ENCODE results near the gene DENR.
"Not testable (repeated sequence)": the region's sequence is repeated elsewhere in the genome, so short reads cannot be mapped to it uniquely, and the experiment has no call there.

DENR gene

GRCh38 chr12:122793685-122794106 is 41.1 kb downstream of the DENR start:
- no peak overlapping the region for H3K4me3 ChIP-seq (ENCODE audit: low read depth, low read length)
- TF ChIP-seq, protein P1, sequence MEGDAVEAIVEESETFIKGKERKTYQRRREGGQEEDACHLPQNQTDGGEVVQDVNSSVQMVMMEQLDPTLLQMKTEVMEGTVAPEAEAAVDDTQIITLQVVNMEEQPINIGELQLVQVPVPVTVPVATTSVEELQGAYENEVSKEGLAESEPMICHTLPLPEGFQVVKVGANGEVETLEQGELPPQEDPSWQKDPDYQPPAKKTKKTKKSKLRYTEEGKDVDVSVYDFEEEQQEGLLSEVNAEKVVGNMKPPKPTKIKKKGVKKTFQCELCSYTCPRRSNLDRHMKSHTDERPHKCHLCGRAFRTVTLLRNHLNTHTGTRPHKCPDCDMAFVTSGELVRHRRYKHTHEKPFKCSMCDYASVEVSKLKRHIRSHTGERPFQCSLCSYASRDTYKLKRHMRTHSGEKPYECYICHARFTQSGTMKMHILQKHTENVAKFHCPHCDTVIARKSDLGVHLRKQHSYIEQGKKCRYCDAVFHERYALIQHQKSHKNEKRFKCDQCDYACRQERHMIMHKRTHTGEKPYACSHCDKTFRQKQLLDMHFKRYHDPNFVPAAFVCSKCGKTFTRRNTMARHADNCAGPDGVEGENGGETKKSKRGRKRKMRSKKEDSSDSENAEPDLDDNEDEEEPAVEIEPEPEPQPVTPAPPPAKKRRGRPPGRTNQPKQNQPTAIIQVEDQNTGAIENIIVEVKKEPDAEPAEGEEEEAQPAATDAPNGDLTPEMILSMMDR (IDR thresholded peaks at IDR 0.05; ENCODE audit: low read depth, low read length): peak; percentile 29; the same call in 1 of the 2 replicates

DNA sequence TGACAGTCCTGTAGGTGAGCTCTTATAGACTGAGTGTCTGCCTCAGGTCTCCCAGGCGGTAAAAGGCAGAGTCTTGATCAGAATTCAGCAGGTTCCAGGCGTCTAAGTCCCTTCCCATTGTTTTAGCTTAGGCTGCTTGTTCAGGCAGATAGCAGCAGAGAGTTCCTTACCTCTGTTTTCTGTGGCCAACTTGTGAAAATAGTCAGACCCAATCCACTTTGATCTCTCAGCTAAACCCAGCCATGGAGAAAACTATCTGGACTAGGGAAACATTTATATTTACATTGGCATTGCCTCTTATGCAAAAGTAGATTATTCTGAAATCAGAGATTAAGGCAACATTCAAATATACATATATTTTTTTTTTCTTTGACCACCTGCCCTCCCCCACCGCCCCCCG is 43.2 kb downstream of the DENR start:
- H3K4me3 ChIP-seq (ENCODE audit: low read depth, low read length): no peak overlapping the region

DNA sequence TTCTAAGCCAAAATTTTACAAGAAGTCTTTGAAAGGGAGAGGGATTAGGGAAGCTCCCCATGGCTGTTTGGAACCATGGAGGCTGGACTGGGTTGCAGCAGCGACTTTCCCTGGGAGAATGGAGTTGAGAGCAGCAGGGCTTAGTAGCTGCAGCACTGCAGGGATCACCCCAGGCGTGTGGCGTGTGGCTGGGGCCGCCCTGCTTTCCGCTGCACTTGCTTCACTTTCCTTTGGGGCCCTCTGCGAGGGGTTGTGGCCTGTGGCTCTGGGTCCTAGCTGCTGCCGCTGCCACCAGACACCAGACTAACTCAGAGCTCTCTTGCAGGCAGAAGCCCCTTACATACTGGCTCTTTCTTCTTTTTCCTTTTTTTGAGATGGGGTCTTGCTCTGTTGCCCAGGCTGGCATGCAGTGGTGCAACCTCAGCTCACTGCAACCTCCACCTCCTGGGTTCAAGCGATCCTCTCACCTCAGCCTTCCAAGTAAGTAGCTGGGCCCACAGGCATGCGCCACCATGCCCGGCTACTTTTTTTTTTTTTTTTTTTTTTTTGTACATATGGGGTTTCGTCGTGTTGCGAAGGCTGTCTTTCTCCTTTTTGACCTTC is 47.1 kb downstream of the DENR start:
- TF ChIP-seq, protein P1 (IDR thresholded peaks at IDR 0.05; ENCODE audit: low read depth, low read length): no peak

More for the DNA sequence above, 43.2 kb downstream of the DENR start:
- TF ChIP-seq, protein P1 (IDR thresholded peaks at IDR 0.05; ENCODE audit: low read depth, low read length): no peak

GRCh38 chr12:122803937-122804336 is 51.3 kb downstream of the DENR start:
- no peak overlapping the region for H3K4me3 ChIP-seq (ENCODE audit: low read depth, low read length)
- TF ChIP-seq, protein P1 (IDR thresholded peaks at IDR 0.05; ENCODE audit: low read depth, low read length): no peak

More for the DNA sequence above, 47.1 kb downstream of the DENR start:
- no peak overlapping the region for H3K4me3 ChIP-seq (ENCODE audit: low read depth, low read length)

- H3K4me3 ChIP-seq (ENCODE audit: low read depth, low read length): not testable (repeated sequence)
Measured at GRCh38 chr12:122804957-122805356, 52.3 kb downstream of the DENR start.

GRCh38 chr12:122807651-122808050 is 55.0 kb downstream of the DENR start:
- TF ChIP-seq, protein P1 (IDR thresholded peaks at IDR 0.05; ENCODE audit: low read depth, low read length): no peak
- H3K4me3 ChIP-seq (ENCODE audit: low read depth, low read length): no peak overlapping the region

DNA sequence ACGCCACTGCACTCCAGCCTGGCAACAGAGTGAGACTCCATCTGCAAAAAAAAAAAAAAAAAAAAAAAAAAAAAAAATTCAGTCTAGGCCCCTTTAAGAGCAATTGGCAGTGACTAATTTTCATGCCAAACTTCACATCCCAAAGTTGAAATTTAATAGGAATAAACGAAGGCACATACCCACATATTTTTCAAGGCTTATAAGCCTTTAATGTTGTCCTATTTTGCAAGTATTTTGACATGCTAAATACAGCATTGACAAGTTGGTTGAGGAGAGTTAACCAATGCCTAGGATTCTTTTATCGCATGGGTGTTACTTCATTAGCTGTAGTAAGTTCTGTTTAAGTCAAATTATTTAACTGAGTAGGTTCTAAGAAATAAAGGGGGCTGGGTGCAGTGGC is 59.2 kb downstream of the DENR start:
- no peak overlapping the region for H3K4me3 ChIP-seq (ENCODE audit: low read depth, low read length)
- TF ChIP-seq, protein P1 (IDR thresholded peaks at IDR 0.05; ENCODE audit: low read depth, low read length): no peak

- TF ChIP-seq, protein P1 (IDR thresholded peaks at IDR 0.05; ENCODE audit: low read depth, low read length): no peak
- H3K4me3 ChIP-seq (ENCODE audit: low read depth, low read length): no peak overlapping the region
Measured at GRCh38 chr12:122813310-122813713, 60.7 kb downstream of the DENR start.

Data from WI38 (cell line).